Measurements from ENCODE around the gene SLIT3. TPM values are rescaled to one million over a fixed set of nuclear protein-coding genes. Genes with fewer than 3 reads are reported as not detected.
A peak's percentile ranks its signal among the peaks of the same experiment; 100 is the strongest.

The SLIT3 gene
- total RNA-seq, 2 donors from 2014 or later = 6.6 to 6.7 TPM

- peaks cover 9% of the 10 kb centered on the region for H3K4me1 ChIP-seq
- DNase-seq (no peak), ATAC-seq (no peak)
- no peak overlapping the region for H3K27ac ChIP-seq
- intact Hi-C loops (cut with DNase I) = no loop called here
- no peaks in the 10 kb centered on the region for H3K9me3 ChIP-seq
- 46 to 48% methylated on average over 12 of the region's 12 CpGs for WGBS, 2 donors
- H3K27me3 ChIP-seq = peaks cover 0 to 6% of the 10 kb centered on the region in 2 donors
- no peak for TF ChIP-seq POLR2A (IDR thresholded peaks at IDR 0.05)
- no peak for TF ChIP-seq CTCF (IDR thresholded peaks at IDR 0.05)
- no peak overlapping the region for H3K4me3 ChIP-seq
- H3K36me3 ChIP-seq (replicated peaks in 1 of 2; ENCODE audit: insufficient read depth in 1 of 2, low read depth in 2 of 2) = no peaks in the 10 kb centered on the region
Measured at GRCh38 chr5:169301986-169302385, 1.0 kb upstream of the SLIT3 start.

GRCh38 chr5:169301386-169301934 is 521 bp upstream of the SLIT3 start:
- peak; percentile 16 for ATAC-seq
- no peak for TF ChIP-seq CTCF (IDR thresholded peaks at IDR 0.05)
- TF ChIP-seq POLR2A (IDR thresholded peaks at IDR 0.05) = no peak
- intact Hi-C loops (cut with DNase I) = no loop called here
- Histone ChIP-seq H3K27me3 (peaks cover 0 to 6% of the 10 kb centered on the region in 2 donors), H3K36me3 (replicated peaks in 1 of 2; ENCODE audit: insufficient read depth in 1 of 2, low read depth in 2 of 2) (no peaks in the 10 kb centered on the region), H3K4me1 (peaks cover 9% of the 10 kb centered on the region), H3K27ac (no peak overlapping the region), H3K4me3 (no peak overlapping the region), H3K9me3 (no peaks in the 10 kb centered on the region)
- 16 to 17% methylated on average over 17 to 18 of the region's 18 CpGs for WGBS, 2 donors
- DNase-seq = peak in 3 of 4 donors; percentile 12 to 21 (median 20)

GRCh38 chr5:169299663-169300467 is 1.1 kb downstream of the SLIT3 start:
- no peaks in the 10 kb centered on the region for H3K36me3 ChIP-seq (replicated peaks in 1 of 2; ENCODE audit: insufficient read depth in 1 of 2, low read depth in 2 of 2)
- intact Hi-C loops (cut with DNase I) = loop anchor here (10.0 kb wide), 1 partner anchor 305 kb away; no protein-coding TSS in a partner anchor
- no peak overlapping the region for H3K27ac ChIP-seq
- H3K9me3 ChIP-seq = no peaks in the 10 kb centered on the region
- ATAC-seq = no peak
- no peak for DNase-seq
- no peak overlapping the region for H3K4me3 ChIP-seq
- peaks cover 0 to 6% of the 10 kb centered on the region in 2 donors for H3K27me3 ChIP-seq
- H3K4me1 ChIP-seq = peaks cover 9% of the 10 kb centered on the region
- TF ChIP-seq CTCF (IDR thresholded peaks at IDR 0.05) (no peak), POLR2A (IDR thresholded peaks at IDR 0.05) (no peak)
- WGBS, 2 donors = 7 to 8% methylated on average over 24 to 35 of the region's 35 CpGs

GRCh38 chr5:169299191-169299662 is 1.7 kb downstream of the SLIT3 start:
- intact Hi-C loops (cut with DNase I) = loop anchor here (10.0 kb wide), 1 partner anchor 304 kb away; no protein-coding TSS in a partner anchor
- peaks cover 9% of the 10 kb centered on the region for H3K4me1 ChIP-seq
- no peak overlapping the region for H3K27ac ChIP-seq

More at GRCh38 chr5:169299191-169299662, 1.7 kb downstream of the SLIT3 start:
- H3K27me3 ChIP-seq = peaks cover 0 to 6% of the 10 kb centered on the region in 2 donors
- no peak for TF ChIP-seq POLR2A (IDR thresholded peaks at IDR 0.05)
- no peak for TF ChIP-seq CTCF (IDR thresholded peaks at IDR 0.05)
- no peak for DNase-seq
- H3K9me3 ChIP-seq = no peaks in the 10 kb centered on the region
- H3K4me3 ChIP-seq = no peak overlapping the region
- WGBS, 2 donors = 21 to 34% methylated on average over 7 of the region's 7 CpGs
- ATAC-seq = no peak
- no peaks in the 10 kb centered on the region for H3K36me3 ChIP-seq (replicated peaks in 1 of 2; ENCODE audit: insufficient read depth in 1 of 2, low read depth in 2 of 2)
